Neural cell (in vitro differentiated cells): ENCODE results near the gene SLX4. TPM values are rescaled to one million over a fixed set of nuclear protein-coding genes. Genes with fewer than 3 reads are reported as not detected.

Experiments used
- H2AFZ ChIP-seq: fragments of 200-600, 300-800 bp; sonication (generic), shearing (Covaris generic); 2 replicates; pipeline ENCODE4 v1.6.0; 2014; ENCODE audit warnings: low read depth, mild to moderate bottlenecking, antibody characterized with exemption, low read length, moderate library complexity
- H3F3A ChIP-seq: fragments of 200-600 bp; shearing (Covaris generic); 2 replicates; pipeline ENCODE4 v1.6.1; 2016; ENCODE audit warnings: mild to moderate bottlenecking, moderate library complexity, mixed read lengths, antibody characterized with exemption, low read length; ENCODE audit not compliant: insufficient read depth, poor library complexity, severe bottlenecking
- H3K27ac ChIP-seq: fragments of 200-600, 300-800 bp; sonication (generic), shearing (Covaris generic); 2 replicates; pipeline ENCODE4 v1.5.1; 2014; ENCODE audit warnings: mild to moderate bottlenecking, low read length, moderate library complexity
- H3K27me3 ChIP-seq: fragments of 300-800, 200-600 bp; sonication (generic), shearing (Covaris generic); 2 replicates; pipeline ENCODE4 v1.6.0; 2014; ENCODE audit warnings: mild to moderate bottlenecking, low read depth, low read length, moderate library complexity; ENCODE audit not compliant: insufficient read depth
- H3K36me3 ChIP-seq: fragments of 300-800, 200-600 bp; sonication (generic), shearing (Covaris generic); 2 replicates; pipeline ENCODE4 v1.5.1; 2014; ENCODE audit warnings: mild to moderate bottlenecking, antibody characterized with exemption, low read length, moderate library complexity; ENCODE audit not compliant: insufficient read depth
- H3K4me2 ChIP-seq: fragments of 300-800, 200-600 bp; sonication (generic), shearing (Covaris generic); 2 replicates; pipeline ENCODE4 v1.6.0; 2014; ENCODE audit warnings: mild to moderate bottlenecking, low read length
- H3K4me3 ChIP-seq: fragments of 300-800, 200-600 bp; sonication (generic), shearing (Covaris generic); 2 replicates; pipeline ENCODE4 v1.5.1; 2014; ENCODE audit warnings: mild to moderate bottlenecking, low read length, moderate library complexity
- H3K79me2 ChIP-seq: fragments of 200-600 bp; shearing (Covaris generic); replicated peaks from 2 replicates; pipeline ENCODE4 v1.6.0; 2014; ENCODE audit warnings: mild to moderate bottlenecking, low read length, moderate library complexity; ENCODE audit not compliant: insufficient read depth
- H3K9ac ChIP-seq: fragments of 300-800, 200-600 bp; sonication (generic), shearing (Covaris generic); 2 replicates; pipeline ENCODE4 v1.6.1; 2016; ENCODE audit warnings: mild to moderate bottlenecking, low read length, mixed read lengths
- H3K9me2 ChIP-seq: fragments of 200-600 bp; shearing (Covaris generic); 2 replicates; pipeline ENCODE4 v1.6.1; 2016; ENCODE audit warnings: mild to moderate bottlenecking, low read length, mixed read lengths; ENCODE audit not compliant: insufficient read depth
- H3K9me3 ChIP-seq: fragments of 200-600, 300-800 bp; sonication (generic), shearing (Covaris generic); 2 replicates; pipeline ENCODE4 v1.6.1; 2016; ENCODE audit warnings: mild to moderate bottlenecking, mixed run types, low read length, moderate library complexity, mixed read lengths
- H4K20me1 ChIP-seq: fragments of 200-600 bp; shearing (Covaris generic); 2 replicates; pipeline ENCODE4 v1.6.1; 2016; ENCODE audit warnings: mild to moderate bottlenecking, mixed run types; ENCODE audit not compliant: insufficient read depth
- CTCF ChIP-seq: fragments of 450-650 bp; IDR thresholded peaks from 2 replicates; pipeline ENCODE4 v1.5.1; 2014; ENCODE audit warnings: antibody characterized with exemption, mild to moderate bottlenecking, moderate library complexity; ENCODE audit not compliant: poor library complexity, severe bottlenecking
- EP300 ChIP-seq: fragments of 450-650 bp; conservative IDR thresholded peaks from 2 replicates; pipeline ENCODE4 v1.6.1; 2014; ENCODE audit warnings: antibody characterized with exemption, mild to moderate bottlenecking, moderate library complexity; ENCODE audit not compliant: poor library complexity, severe bottlenecking
- EZH2 ChIP-seq: fragments of 200-600, 300-800 bp; shearing (Covaris generic), sonication (generic); IDR thresholded peaks from 2 replicates; pipeline ENCODE4 v1.6.1; 2014; ENCODE audit warnings: antibody characterized with exemption, low read length, borderline replicate concordance, mild to moderate bottlenecking; ENCODE audit not compliant: insufficient read depth, poor library complexity, severe bottlenecking
- MXI1 ChIP-seq: fragments of 450-650 bp; conservative IDR thresholded peaks from 2 replicates; pipeline ENCODE4 v1.6.1; 2014; ENCODE audit warnings: antibody characterized with exemption, mild to moderate bottlenecking; ENCODE audit not compliant: poor library complexity, severe bottlenecking
- POLR2AphosphoS5 ChIP-seq: IDR thresholded peaks from 2 replicates; pipeline ENCODE4 v1.6.1; 2012
- RAD21 ChIP-seq: fragments of 450-650 bp; conservative IDR thresholded peaks from 2 replicates; pipeline ENCODE4 v1.6.1; 2014; ENCODE audit warnings: antibody characterized with exemption, mild to moderate bottlenecking, moderate library complexity
- REST ChIP-seq: IDR thresholded peaks from 2 replicates; pipeline ENCODE4 v1.6.1; 2012; ENCODE audit warnings: borderline replicate concordance
- SMC3 ChIP-seq: fragments of 450-650 bp; conservative IDR thresholded peaks from 2 replicates; pipeline ENCODE4 v1.6.1; 2014; ENCODE audit warnings: antibody characterized with exemption, mild to moderate bottlenecking, moderate library complexity; ENCODE audit not compliant: poor library complexity
- TAF1 ChIP-seq: IDR thresholded peaks from 2 replicates; pipeline ENCODE4 v1.6.1; 2012; ENCODE audit warnings: low read depth
- polyA plus RNA-seq: library from polyadenylated mRNA; depleted of rRNA; stranded (reverse); fragments of >200 nt; gene quantifications from 2 replicates; pipeline ENCODE4 v1.2.3, GENCODE V29; 2014

SLX4 gene
- polyA plus RNA-seq, 1 donor from 2014 or later, result 2.9 TPM

GRCh38 chr16:3606441-3606840 is 5.0 kb downstream of the SLX4 start:
- no peaks in the 10 kb centered on the region for H3K9me2 ChIP-seq
- H3K36me3 ChIP-seq, result peaks cover 10% of the 10 kb centered on the region
- H3K9me3 ChIP-seq, result no peaks in the 10 kb centered on the region
- H4K20me1 ChIP-seq, result no peaks in the 10 kb centered on the region
- H3K27me3 ChIP-seq, result no peaks in the 10 kb centered on the region
- TF ChIP-seq EZH2 (no peak), SMC3 (no peak), TAF1 (no peak), REST (no peak), EP300 (no peak), RAD21 (no peak)
- no peak overlapping the region for H3K4me2 ChIP-seq
- H3K79me2 ChIP-seq, result no peaks in the 10 kb centered on the region
- H3K9ac ChIP-seq, result no peak overlapping the region
- H2AFZ ChIP-seq, result no peak overlapping the region
- no peak overlapping the region for H3K4me3 ChIP-seq
- H3K27ac ChIP-seq, result no peak overlapping the region
- no peaks in the 10 kb centered on the region for H3F3A ChIP-seq

- H3F3A ChIP-seq, result no peaks in the 10 kb centered on the region
- H3K9me3 ChIP-seq, result peaks cover 4% of the 10 kb centered on the region
- no peak overlapping the region for H3K27ac ChIP-seq
- H3K79me2 ChIP-seq, result no peaks in the 10 kb centered on the region
- no peaks in the 10 kb centered on the region for H3K9me2 ChIP-seq
- H2AFZ ChIP-seq, result no peak overlapping the region
- TF ChIP-seq REST (no peak), SMC3 (no peak), TAF1 (no peak), POLR2AphosphoS5 (no peak), MXI1 (no peak), EZH2 (no peak), RAD21 (no peak), EP300 (no peak), CTCF (no peak)
- no peaks in the 10 kb centered on the region for H4K20me1 ChIP-seq
- no peak overlapping the region for H3K4me3 ChIP-seq
- H3K4me2 ChIP-seq, result no peak overlapping the region
- peaks cover 21% of the 10 kb centered on the region for H3K36me3 ChIP-seq
- H3K27me3 ChIP-seq, result no peaks in the 10 kb centered on the region
- no peak overlapping the region for H3K9ac ChIP-seq
These were observed 9.1 kb downstream of the SLX4 start for GRCh38 chr16:3602320-3602653.
